DOHH2 (cell line): Measurements from ENCODE around the gene SMCR8.

ENCODE experiments used
- H3F3A ChIP-seq: fragments of 200-600 bp; sonication (generic), shearing (Covaris generic); 2 replicates; pipeline ENCODE4 v1.6.0; 2016; ENCODE audit warnings: antibody characterized with exemption, mild to moderate bottlenecking; ENCODE audit not compliant: control insufficient read depth, insufficient read depth
- H3K27ac ChIP-seq: fragments of 200-600 bp; sonication (generic); 2 replicates; pipeline ENCODE4 v1.5.1; 2014; ENCODE audit warnings: low read depth, mild to moderate bottlenecking, low read length, moderate library complexity
- H3K27me3 ChIP-seq: fragments of 200-600 bp; sonication (generic); 2 replicates; pipeline ENCODE4 v1.6.1; 2014; ENCODE audit warnings: mild to moderate bottlenecking, low read length, mixed read lengths; ENCODE audit not compliant: control insufficient read depth
- H3K36me3 ChIP-seq: fragments of 200-600 bp; sonication (generic); 2 replicates; pipeline ENCODE4 v1.6.1; 2014; ENCODE audit warnings: mild to moderate bottlenecking, low read length, moderate library complexity, mixed read lengths; ENCODE audit not compliant: control insufficient read depth
- H3K4me1 ChIP-seq: fragments of 200-600 bp; sonication (generic); 2 replicates; pipeline ENCODE4 v1.6.1; 2014; ENCODE audit warnings: mild to moderate bottlenecking, low read length, mixed read lengths; ENCODE audit not compliant: control insufficient read depth
- H3K4me2 ChIP-seq: fragments of 200-600 bp; sonication (generic); 2 replicates; pipeline ENCODE4 v1.6.0; 2014; ENCODE audit warnings: mild to moderate bottlenecking, low read length, moderate library complexity
- H3K4me3 ChIP-seq: fragments of 200-600 bp; sonication (generic); 2 replicates; pipeline ENCODE4 v1.5.1; 2014; ENCODE audit warnings: mild to moderate bottlenecking, low read length, mixed read lengths
- H3K79me2 ChIP-seq: fragments of 200-600 bp; sonication (generic); 2 replicates; pipeline ENCODE4 v1.6.1; 2014; ENCODE audit warnings: mild to moderate bottlenecking, low read length, mixed read lengths; ENCODE audit not compliant: control insufficient read depth
- H3K9me2 ChIP-seq: fragments of 200-600 bp; sonication (generic); replicated peaks from 2 replicates; pipeline ENCODE4 v1.6.1; 2014; ENCODE audit warnings: mild to moderate bottlenecking, low read length, mixed read lengths; ENCODE audit not compliant: control insufficient read depth
- H3K9me3 ChIP-seq: fragments of 200-600 bp; sonication (generic); 2 replicates; pipeline ENCODE4 v1.6.1; 2014; ENCODE audit warnings: antibody characterized with exemption, low read length, mixed read lengths; ENCODE audit not compliant: control insufficient read depth, insufficient read depth
- H4K20me1 ChIP-seq: fragments of 200-600 bp; sonication (generic); 2 replicates; pipeline ENCODE4 v1.6.0; 2014; ENCODE audit warnings: low read depth, mild to moderate bottlenecking, antibody characterized with exemption, low read length, moderate library complexity; ENCODE audit not compliant: control insufficient read depth, insufficient read depth
- EZH2phosphoT487 ChIP-seq: fragments of 200-600 bp; sonication (generic); IDR thresholded peaks from 2 replicates; pipeline ENCODE4 v1.6.1; 2017; ENCODE audit warnings: borderline replicate concordance, mild to moderate bottlenecking, antibody characterized with exemption, low read length, moderate library complexity, mixed read lengths
- TF ChIP-seq, protein P1 (sequence below): fragments of 200-600 bp; sonication (generic); IDR thresholded peaks from one replicate; pipeline ENCODE4 v1.5.1; 2014; ENCODE audit warnings: antibody characterized with exemption, mild to moderate bottlenecking, low read depth, low read length; ENCODE audit not compliant: poor library complexity, severe bottlenecking

SMCR8 gene

DNA sequence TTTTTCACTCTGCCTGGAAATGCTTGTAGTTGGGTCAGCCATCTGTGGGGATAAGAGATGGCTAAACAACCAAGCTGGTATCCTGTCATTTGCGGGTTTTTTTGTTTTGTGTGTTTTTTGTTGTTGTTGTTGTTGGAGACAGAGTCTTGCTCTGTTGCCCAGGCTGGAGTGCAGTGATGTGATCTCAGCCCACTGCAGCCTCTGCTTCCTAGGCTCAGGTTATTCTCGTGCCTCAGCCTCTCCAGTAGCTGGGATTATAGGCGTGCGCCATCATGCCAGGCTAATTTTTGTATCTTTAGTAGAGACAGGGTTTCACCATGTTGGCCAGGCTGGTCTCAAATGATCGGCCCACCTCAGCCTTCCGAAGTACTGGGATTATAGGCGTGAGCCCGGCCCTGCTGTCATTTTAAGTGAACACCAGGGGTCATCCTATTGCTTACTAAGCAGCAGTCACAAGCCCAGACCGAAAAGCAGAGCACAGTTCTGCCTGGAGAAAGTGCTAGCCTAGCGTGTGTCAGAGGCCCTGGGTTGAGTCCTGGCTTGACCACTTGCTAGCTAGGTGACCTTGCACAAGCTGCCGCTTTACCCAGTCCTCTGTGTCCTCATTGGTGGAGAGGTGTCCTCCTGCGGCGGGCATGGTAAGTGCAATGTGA lies 4.6 kb downstream of the SMCR8 start:
- Histone ChIP-seq H3K27me3 (no peaks in the 10 kb centered on the region), H3K27ac (no peak overlapping the region), H3K4me3 (no peak overlapping the region; the same call in 1 of the 2 replicates), H3F3A (no peaks in the 10 kb centered on the region), H3K4me1 (peaks cover 34% of the 10 kb centered on the region), H3K4me2 (peak overlapping the region; percentile 42; the same call in 1 of the 2 replicates), H4K20me1 (0 out of 2 replicates have a peak, but pooled peaks cover 4% of the 10 kb centered on the region), H3K36me3 (peaks cover 69% of the 10 kb centered on the region), H3K79me2 (peaks cover 69% of the 10 kb centered on the region), H3K9me2 (no peaks in the 10 kb centered on the region), H3K9me3 (no peaks in the 10 kb centered on the region)
- TF ChIP-seq EZH2phosphoT487 = no peak
- TF ChIP-seq, protein P1, sequence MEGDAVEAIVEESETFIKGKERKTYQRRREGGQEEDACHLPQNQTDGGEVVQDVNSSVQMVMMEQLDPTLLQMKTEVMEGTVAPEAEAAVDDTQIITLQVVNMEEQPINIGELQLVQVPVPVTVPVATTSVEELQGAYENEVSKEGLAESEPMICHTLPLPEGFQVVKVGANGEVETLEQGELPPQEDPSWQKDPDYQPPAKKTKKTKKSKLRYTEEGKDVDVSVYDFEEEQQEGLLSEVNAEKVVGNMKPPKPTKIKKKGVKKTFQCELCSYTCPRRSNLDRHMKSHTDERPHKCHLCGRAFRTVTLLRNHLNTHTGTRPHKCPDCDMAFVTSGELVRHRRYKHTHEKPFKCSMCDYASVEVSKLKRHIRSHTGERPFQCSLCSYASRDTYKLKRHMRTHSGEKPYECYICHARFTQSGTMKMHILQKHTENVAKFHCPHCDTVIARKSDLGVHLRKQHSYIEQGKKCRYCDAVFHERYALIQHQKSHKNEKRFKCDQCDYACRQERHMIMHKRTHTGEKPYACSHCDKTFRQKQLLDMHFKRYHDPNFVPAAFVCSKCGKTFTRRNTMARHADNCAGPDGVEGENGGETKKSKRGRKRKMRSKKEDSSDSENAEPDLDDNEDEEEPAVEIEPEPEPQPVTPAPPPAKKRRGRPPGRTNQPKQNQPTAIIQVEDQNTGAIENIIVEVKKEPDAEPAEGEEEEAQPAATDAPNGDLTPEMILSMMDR = peak; percentile 43

GRCh38 chr17:18320301-18320700 lies 5.2 kb downstream of the SMCR8 start:
- peaks cover 74% of the 10 kb centered on the region for H3K36me3 ChIP-seq
- TF ChIP-seq, protein P1 = no peak
- TF ChIP-seq EZH2phosphoT487 = no peak
- H3K4me1 ChIP-seq = peaks cover 34% of the 10 kb centered on the region
- H3K27me3 ChIP-seq = no peaks in the 10 kb centered on the region
- H3F3A ChIP-seq = no peaks in the 10 kb centered on the region
- 0 out of 2 replicates have a peak, but pooled peaks cover 4% of the 10 kb centered on the region for H4K20me1 ChIP-seq
- H3K79me2 ChIP-seq = peaks cover 67% of the 10 kb centered on the region
- no peaks in the 10 kb centered on the region for H3K9me2 ChIP-seq
- H3K9me3 ChIP-seq = no peaks in the 10 kb centered on the region
- peak overlapping the region; percentile 42; the same call in 1 of the 2 replicates for H3K4me2 ChIP-seq
- H3K4me3 ChIP-seq = no peak overlapping the region; the same call in 1 of the 2 replicates
- no peak overlapping the region for H3K27ac ChIP-seq

DNA sequence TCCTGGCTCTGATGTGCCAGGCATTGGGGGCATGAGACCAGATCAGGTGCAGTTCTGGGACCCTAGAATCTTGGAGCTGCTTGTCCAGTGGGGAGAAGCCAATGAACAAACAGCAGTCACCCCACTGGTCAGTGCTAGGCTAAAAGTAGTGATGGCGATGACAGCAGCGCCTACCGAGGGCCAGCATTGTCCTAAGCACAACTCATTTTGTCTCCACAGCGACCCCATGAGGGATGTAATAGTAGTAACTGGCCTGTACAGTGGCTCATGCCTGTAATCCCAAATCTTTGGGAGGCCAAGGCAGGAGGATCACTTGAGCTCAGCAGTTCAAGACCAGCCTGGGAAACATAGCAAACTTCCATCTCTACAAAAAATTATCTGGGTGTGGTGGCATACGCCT lies 6.2 kb downstream of the SMCR8 start:
- no peak overlapping the region for H3K4me3 ChIP-seq
- no peaks in the 10 kb centered on the region for H3K9me3 ChIP-seq
- no peaks in the 10 kb centered on the region for H3F3A ChIP-seq
- TF ChIP-seq, protein P1 = peak; percentile 55
- TF ChIP-seq EZH2phosphoT487 = no peak
- no peaks in the 10 kb centered on the region for H3K9me2 ChIP-seq
- H3K36me3 ChIP-seq = peaks cover 70% of the 10 kb centered on the region
- H3K27ac ChIP-seq = no peak overlapping the region
- no peaks in the 10 kb centered on the region for H3K27me3 ChIP-seq
- peaks cover 26% of the 10 kb centered on the region for H3K4me1 ChIP-seq
- 0 out of 2 replicates have a peak, but pooled peaks cover 4% of the 10 kb centered on the region for H4K20me1 ChIP-seq
- no peak overlapping the region for H3K4me2 ChIP-seq
- peaks cover 57% of the 10 kb centered on the region for H3K79me2 ChIP-seq
